ENCODE measurements around the gene ASB11.
A peak's percentile ranks its signal among the peaks of the same experiment; 100 is the strongest.

The ASB11 gene

GRCh38 chrX:15245896-15246295 is 69.5 kb downstream of the ASB11 start:
- TF ChIP-seq TCF12 (IDR thresholded peaks at IDR 0.05; ENCODE audit: low read depth) (no peak), CREB1 (IDR thresholded peaks at IDR 0.05; ENCODE audit: low read depth) (no peak), RAD21 (IDR thresholded peaks at IDR 0.05; ENCODE audit: low read depth) (no peak), YY1 (IDR thresholded peaks at IDR 0.05; ENCODE audit: low read depth) (no peak), FOXM1 (IDR thresholded peaks at IDR 0.05; ENCODE audit: borderline replicate concordance, low read depth) (no peak), REST (IDR thresholded peaks at IDR 0.05; ENCODE audit: low read depth) (no peak), TEAD4 (IDR thresholded peaks at IDR 0.05) (no peak), EP300 (IDR thresholded peaks at IDR 0.05; ENCODE audit: borderline replicate concordance) (no peak)

- TF ChIP-seq CEBPB (IDR thresholded peaks at IDR 0.05) (no peak), YY1 (IDR thresholded peaks at IDR 0.05; ENCODE audit: low read depth) (no peak), REST (IDR thresholded peaks at IDR 0.05; ENCODE audit: low read depth) (no peak), TAF1 (IDR thresholded peaks at IDR 0.05; ENCODE audit: low read depth) (no peak), USF1 (IDR thresholded peaks at IDR 0.05) (no peak), FOXM1 (IDR thresholded peaks at IDR 0.05; ENCODE audit: borderline replicate concordance, low read depth) (no peak), EP300 (IDR thresholded peaks at IDR 0.05; ENCODE audit: borderline replicate concordance) (no peak), EGR1 (IDR thresholded peaks at IDR 0.05) (no peak), NFIC (IDR thresholded peaks at IDR 0.05) (no peak), CREB1 (IDR thresholded peaks at IDR 0.05; ENCODE audit: low read depth) (no peak), RAD21 (IDR thresholded peaks at IDR 0.05; ENCODE audit: low read depth) (no peak), TCF12 (IDR thresholded peaks at IDR 0.05; ENCODE audit: low read depth) (no peak), MAX (IDR thresholded peaks at IDR 0.05) (no peak), ZBTB7A (IDR thresholded peaks at IDR 0.05; ENCODE audit: low read depth) (no peak), TEAD4 (IDR thresholded peaks at IDR 0.05) (no peak)
Observed at GRCh38 chrX:15244421-15244820, 71.0 kb downstream of the ASB11 start.

- TF ChIP-seq TCF12 (IDR thresholded peaks at IDR 0.05; ENCODE audit: low read depth) (no peak), RAD21 (IDR thresholded peaks at IDR 0.05; ENCODE audit: low read depth) (peak; percentile 56), YY1 (IDR thresholded peaks at IDR 0.05; ENCODE audit: low read depth) (no peak), TEAD4 (IDR thresholded peaks at IDR 0.05) (no peak)
Observed at GRCh38 chrX:15242899-15243555, 72.4 kb downstream of the ASB11 start.

GRCh38 chrX:15241301-15241700 is 74.1 kb downstream of the ASB11 start:
- TF ChIP-seq TAF1 (IDR thresholded peaks at IDR 0.05; ENCODE audit: low read depth), result no peak
- no peak for TF ChIP-seq ZBTB7A (IDR thresholded peaks at IDR 0.05; ENCODE audit: low read depth)

GRCh38 chrX:15240414-15240813 is 75.0 kb downstream of the ASB11 start:
- TF ChIP-seq CEBPB (IDR thresholded peaks at IDR 0.05) (no peak), CREB1 (IDR thresholded peaks at IDR 0.05; ENCODE audit: low read depth) (no peak), USF1 (IDR thresholded peaks at IDR 0.05) (no peak), FOXM1 (IDR thresholded peaks at IDR 0.05; ENCODE audit: borderline replicate concordance, low read depth) (no peak), REST (IDR thresholded peaks at IDR 0.05; ENCODE audit: low read depth) (no peak), TCF12 (IDR thresholded peaks at IDR 0.05; ENCODE audit: low read depth) (no peak), NFIC (IDR thresholded peaks at IDR 0.05) (no peak), TAF1 (IDR thresholded peaks at IDR 0.05; ENCODE audit: low read depth) (no peak), EGR1 (IDR thresholded peaks at IDR 0.05) (no peak), YY1 (IDR thresholded peaks at IDR 0.05; ENCODE audit: low read depth) (no peak), EP300 (IDR thresholded peaks at IDR 0.05; ENCODE audit: borderline replicate concordance) (no peak), TEAD4 (IDR thresholded peaks at IDR 0.05) (no peak), RAD21 (IDR thresholded peaks at IDR 0.05; ENCODE audit: low read depth) (no peak), ZBTB7A (IDR thresholded peaks at IDR 0.05; ENCODE audit: low read depth) (no peak)

Data from Ishikawa (cell line).